Transverse colon (tissue), 4 donors: ENCODE results near the gene ATXN2. TPM values are rescaled to one million over a fixed set of nuclear protein-coding genes. Genes with fewer than 3 reads are reported as not detected.

Source experiments
- DNase-seq: peaks from one replicate; pipeline ENCODE4 v3.0.0-alpha.2; 2019
- H3K27ac ChIP-seq, 4 donors: fragments of 200-600 bp; sonication (generic); 2 replicates each; pipeline ENCODE4 v1.5.1; 2016 to 2018; ENCODE audit warnings: inconsistent platforms in 4 of 4
- H3K27me3 ChIP-seq: fragments of 200-600 bp; sonication (generic); 2 replicates; pipeline ENCODE4 v1.5.1; 2017; ENCODE audit warnings: inconsistent platforms
- H3K36me3 ChIP-seq, 4 donors: fragments of 200-600 bp; sonication (generic); 2 replicates each; pipeline ENCODE4 v1.5.1; 2017 to 2019; ENCODE audit warnings: inconsistent platforms in 4 of 4
- H3K4me1 ChIP-seq, 4 donors: fragments of 200-600 bp; sonication (generic); 2 replicates each; pipeline ENCODE4 v1.5.1; 2017 to 2020; ENCODE audit warnings: inconsistent platforms in 4 of 4
- H3K4me3 ChIP-seq, 4 donors: fragments of 200-600 bp; sonication (generic); 1 replicate in 1 of 4; 2 replicates in 3 of 4; pipeline versions ENCODE4 v1.5.1 to v1.6.1; 2017 to 2019; ENCODE audit warnings: inconsistent platforms in 4 of 4
- H3K9me3 ChIP-seq, 2 donors: fragments of 200-600 bp; sonication (generic); 2 replicates each; pipeline ENCODE4 v1.5.1; 2017 to 2019; ENCODE audit warnings: inconsistent platforms in 2 of 2
- CTCF ChIP-seq, 5 experiments: fragments of 200-600 bp in 3 of 5; fragments of 450-650 bp in 2 of 5; sonication (generic) in 3 of 5; IDR thresholded peaks; 1 replicate in 2 of 5; 2 replicates in 3 of 5; pipeline ENCODE4 v1.5.1; 2016 to 2017; ENCODE audit warnings: antibody characterized with exemption in 5 of 5, inconsistent platforms in 3 of 5, mild to moderate bottlenecking in 2 of 5, moderate library complexity in 1 of 5
- EP300 ChIP-seq: sonication (generic); formaldehyde crosslinking; IDR thresholded peaks from one replicate; pipeline ENCODE4 v1.6.1; 2017; ENCODE audit warnings: antibody characterized with exemption, low read depth
- POLR2A ChIP-seq: fragments of 450-650 bp; IDR thresholded peaks from one replicate; pipeline ENCODE4 v1.6.1; 2016; ENCODE audit warnings: antibody characterized with exemption, mild to moderate bottlenecking, moderate library complexity
- POLR2AphosphoS5 ChIP-seq, 3 donors: sonication (generic); formaldehyde crosslinking; IDR thresholded peaks; one replicate each; pipeline ENCODE4 v1.6.1; 2016; ENCODE audit warnings: antibody characterized with exemption in 3 of 3
- WGBS, 2 donors: methylation state at CpG; one replicate each; pipeline ENCODE4 v1.1.5; 2018; ENCODE audit warnings: low coverage in 1 of 2; 5-methylcytosine and 5-hydroxymethylcytosine counted together
- in situ Hi-C, 4 donors: fragments of 200-750 bp; cut with MboI; loops; one replicate each; pipeline versions ENCODE4 v1.15.0 to v1.15.1; 2017; ENCODE audit warnings: low sequenced_read_pairs in 3 of 4, low pct_ligation_motif_present in 1 of 4, low pct_unique_long_range_greater_than_20kb in 1 of 4
- intact Hi-C: fragments of 100-400 bp; cut with DNase I; formaldehyde crosslinking; loops from one replicate; pipeline ENCODE4 v1.15.1; 2023; ENCODE audit warnings: low total_unique reads
- total RNA-seq, 4 donors: library from RNA; depleted of rRNA; stranded (reverse); fragments of >200 nt; gene quantifications; one replicate each; pipeline ENCODE4 v1.1.0, GENCODE V29; 2016

Gene ATXN2
- total RNA-seq, 4 donors from 2014 or later, result 50.2 to 95.5 (median 83.2) TPM

- in situ Hi-C loops, result no loop called here
Measured at GRCh38 chr12:111582133-111582747, 16.9 kb downstream of the ATXN2 start.

GRCh38 chr12:111581434-111582132 lies 17.5 kb downstream of the ATXN2 start:
- no peak for TF ChIP-seq POLR2A
- no peak for TF ChIP-seq CTCF (IDR thresholded peaks at IDR 0.05)
- no peak for TF ChIP-seq POLR2AphosphoS5 (IDR thresholded peaks at IDR 0.05)
- TF ChIP-seq EP300, result no peak
- in situ Hi-C loops (no loop called here), intact Hi-C loops (no loop called here)
- no peak for DNase-seq
- Histone ChIP-seq H3K36me3 (no peaks in the 10 kb centered on the region), H3K27me3 (no peaks in the 10 kb centered on the region), H3K4me1 (peaks cover 0 to 13% (median 7%) of the 10 kb centered on the region in 4 donors), H3K4me3 (no peak overlapping the region), H3K9me3 (no peaks in the 10 kb centered on the region), H3K27ac (no peak overlapping the region)
- 61 to 87% methylated on average over 3 to 15 of the region's 15 CpGs for WGBS, 2 donors

More at GRCh38 chr12:111582133-111582747, 16.9 kb downstream of the ATXN2 start:
- no peaks in the 10 kb centered on the region for H3K36me3 ChIP-seq
- no peaks in the 10 kb centered on the region for H3K9me3 ChIP-seq
- no peaks in the 10 kb centered on the region for H3K27me3 ChIP-seq
- 93 to 97% methylated on average over 9 to 12 of the region's 12 CpGs for WGBS, 2 donors
- H3K4me3 ChIP-seq, result no peak overlapping the region
- no peak for DNase-seq
- intact Hi-C loops, result no loop called here
- peaks cover 0 to 20% (median 7%) of the 10 kb centered on the region in 4 donors for H3K4me1 ChIP-seq
- no peak overlapping the region for H3K27ac ChIP-seq
- TF ChIP-seq POLR2AphosphoS5 (IDR thresholded peaks at IDR 0.05) (no peak), EP300 (no peak), CTCF (IDR thresholded peaks at IDR 0.05) (no peak), POLR2A (no peak)

- intact Hi-C loops, result no loop called here
- WGBS, 2 donors, result 95 to 100% methylated on average over 1 to 7 of the region's 7 CpGs
- no peaks in the 10 kb centered on the region for H3K36me3 ChIP-seq
- H3K4me3 ChIP-seq, result no peak overlapping the region
- DNase-seq, result no peak
- H3K27me3 ChIP-seq, result no peaks in the 10 kb centered on the region
- in situ Hi-C loops, result no loop called here
- peaks cover 0 to 12% (median 7%) of the 10 kb centered on the region in 4 donors for H3K4me1 ChIP-seq
- TF ChIP-seq EP300 (no peak), POLR2AphosphoS5 (IDR thresholded peaks at IDR 0.05) (no peak), CTCF (IDR thresholded peaks at IDR 0.05) (no peak), POLR2A (no peak)
- no peak overlapping the region for H3K27ac ChIP-seq
- no peaks in the 10 kb centered on the region for H3K9me3 ChIP-seq
Measured at GRCh38 chr12:111580737-111581136, 18.4 kb downstream of the ATXN2 start.

GRCh38 chr12:111580119-111580425 lies 19.0 kb downstream of the ATXN2 start:
- H3K4me1 ChIP-seq, result peaks cover 0 to 9% (median 7%) of the 10 kb centered on the region in 4 donors
- WGBS, 2 donors, result 94 to 100% methylated on average over 3 of the region's 3 CpGs
- H3K9me3 ChIP-seq, result no peaks in the 10 kb centered on the region
- H3K36me3 ChIP-seq, result no peaks in the 10 kb centered on the region
- H3K4me3 ChIP-seq, result no peak overlapping the region
- no peaks in the 10 kb centered on the region for H3K27me3 ChIP-seq
- in situ Hi-C loops, result no loop called here
- no peak overlapping the region for H3K27ac ChIP-seq
- DNase-seq, result no peak
- intact Hi-C loops, result no loop called here
- TF ChIP-seq POLR2A (no peak), POLR2AphosphoS5 (IDR thresholded peaks at IDR 0.05) (no peak), CTCF (IDR thresholded peaks at IDR 0.05) (no peak), EP300 (no peak)
